HG03558 (cell line): Measurements from ENCODE around the gene ALDH8A1.

Experiments used
- ATAC-seq: cut with Tn5 transposase; IDR thresholded peaks from one replicate; pipeline ENCODE4 v1.9.1; 2021; ENCODE audit warnings: moderate number of reproducible peaks; ENCODE audit not compliant: unreplicated experiment; ENCODE audit errors: extremely low read depth

The ALDH8A1 gene

GRCh38 chr6:134951494-134952263 is 1.8 kb upstream of the ALDH8A1 start:
- no peak for ATAC-seq

DNA sequence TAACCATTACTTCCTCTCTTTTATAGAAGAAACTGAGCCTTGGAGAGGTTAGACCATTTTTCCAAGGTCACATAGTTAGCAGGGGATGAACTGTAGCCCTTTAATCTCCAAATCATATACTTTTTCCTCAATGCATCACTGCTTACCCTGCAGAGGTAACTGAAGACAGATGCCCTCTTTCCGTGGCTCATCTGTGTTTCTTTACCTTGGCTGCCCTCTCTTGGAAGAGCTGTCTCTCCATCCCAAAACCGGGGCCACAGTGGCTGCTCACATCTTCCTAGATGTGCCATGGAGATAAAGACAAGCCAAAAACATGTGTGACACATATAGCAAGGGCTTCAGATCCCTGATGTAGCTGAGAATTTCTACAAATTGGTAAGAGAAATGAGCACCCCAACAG is 581 bp upstream of the ALDH8A1 start:
- ATAC-seq = no peak

GRCh38 chr6:134948691-134949090 is 1.2 kb downstream of the ALDH8A1 start:
- no peak for ATAC-seq

- ATAC-seq = no peak
Measured at GRCh38 chr6:134948142-134948541, 1.8 kb downstream of the ALDH8A1 start.

DNA sequence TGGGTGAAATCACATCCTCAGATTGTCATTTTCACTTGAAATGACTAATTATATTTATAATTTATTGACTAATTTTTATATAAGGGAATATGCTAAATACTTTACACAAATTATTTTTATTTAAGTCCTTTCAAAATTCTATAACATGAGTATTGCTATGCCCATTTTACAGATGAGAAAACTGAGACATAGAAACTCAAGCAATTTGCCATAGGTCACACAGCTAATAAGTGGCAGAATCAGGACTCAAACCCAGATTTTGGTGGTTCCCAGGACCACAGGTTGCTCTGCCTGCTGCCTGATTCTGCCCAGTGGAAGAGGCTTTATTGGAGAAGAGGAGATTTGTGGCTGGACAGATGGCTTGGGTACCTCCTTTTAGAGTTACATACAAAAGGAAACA is 4.9 kb downstream of the ALDH8A1 start:
- ATAC-seq = no peak

GRCh38 chr6:134943522-134944111 is 6.3 kb downstream of the ALDH8A1 start:
- no peak for ATAC-seq

DNA sequence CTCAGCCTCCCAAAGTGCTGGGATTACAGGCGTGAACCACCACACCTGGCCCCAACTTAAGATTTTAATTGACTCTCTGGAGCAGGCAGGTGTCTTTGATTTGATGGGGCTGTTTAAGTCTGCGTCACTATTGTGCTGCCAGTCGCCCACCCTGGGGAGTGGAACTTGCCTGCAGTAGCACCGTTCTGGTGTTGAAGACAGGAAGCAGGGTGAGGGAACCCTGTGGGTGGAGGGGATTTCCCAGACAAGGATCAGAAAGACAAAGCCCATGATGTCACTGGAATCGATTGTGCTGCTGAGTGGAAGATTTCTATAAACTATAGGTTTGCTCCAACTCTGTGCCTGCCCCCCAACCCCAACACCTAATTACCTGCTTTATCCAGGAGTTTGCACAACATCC is 11.0 kb downstream of the ALDH8A1 start:
- no peak for ATAC-seq

DNA sequence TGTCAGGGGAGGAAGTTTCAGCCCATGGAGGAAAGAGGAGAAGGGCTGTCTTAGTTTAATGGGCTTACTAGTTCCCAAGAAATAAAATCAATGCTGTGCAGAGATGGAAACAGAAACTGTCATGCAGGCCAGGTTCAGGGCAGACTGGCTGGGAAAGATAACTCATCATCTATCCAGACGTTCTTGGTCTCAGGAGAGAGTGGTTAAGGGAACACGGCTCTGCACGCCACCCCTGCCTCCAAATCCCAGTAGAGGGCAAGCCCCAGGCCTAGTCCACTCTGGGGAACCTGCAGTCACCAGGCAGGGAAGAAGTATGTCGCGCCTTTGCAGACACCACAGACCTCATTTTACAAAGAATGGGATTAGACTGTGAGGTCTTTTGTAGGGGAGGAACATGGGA is 12.5 kb downstream of the ALDH8A1 start:
- no peak for ATAC-seq

- ATAC-seq = no peak
Measured at GRCh38 chr6:134936931-134937330, 13.0 kb downstream of the ALDH8A1 start.

DNA sequence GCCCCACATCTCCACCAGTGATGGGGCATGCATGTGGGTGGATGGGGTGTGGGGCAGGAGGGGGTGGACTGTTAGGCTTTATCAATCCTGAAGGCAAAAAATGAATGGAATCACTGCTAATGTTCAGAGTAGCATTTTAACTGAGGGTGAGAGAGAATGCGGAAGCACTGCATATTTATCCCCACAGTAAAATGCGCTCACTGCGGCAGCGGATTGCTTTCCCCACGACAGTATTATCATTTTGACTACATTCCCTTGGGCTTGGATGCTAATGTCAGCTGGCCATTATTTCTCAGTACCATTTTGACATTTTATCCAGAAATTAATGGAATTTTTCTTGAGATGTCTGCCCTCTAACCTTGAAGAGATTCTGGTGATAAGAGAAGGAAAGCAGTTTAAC is 13.4 kb downstream of the ALDH8A1 start:
- ATAC-seq = no peak

DNA sequence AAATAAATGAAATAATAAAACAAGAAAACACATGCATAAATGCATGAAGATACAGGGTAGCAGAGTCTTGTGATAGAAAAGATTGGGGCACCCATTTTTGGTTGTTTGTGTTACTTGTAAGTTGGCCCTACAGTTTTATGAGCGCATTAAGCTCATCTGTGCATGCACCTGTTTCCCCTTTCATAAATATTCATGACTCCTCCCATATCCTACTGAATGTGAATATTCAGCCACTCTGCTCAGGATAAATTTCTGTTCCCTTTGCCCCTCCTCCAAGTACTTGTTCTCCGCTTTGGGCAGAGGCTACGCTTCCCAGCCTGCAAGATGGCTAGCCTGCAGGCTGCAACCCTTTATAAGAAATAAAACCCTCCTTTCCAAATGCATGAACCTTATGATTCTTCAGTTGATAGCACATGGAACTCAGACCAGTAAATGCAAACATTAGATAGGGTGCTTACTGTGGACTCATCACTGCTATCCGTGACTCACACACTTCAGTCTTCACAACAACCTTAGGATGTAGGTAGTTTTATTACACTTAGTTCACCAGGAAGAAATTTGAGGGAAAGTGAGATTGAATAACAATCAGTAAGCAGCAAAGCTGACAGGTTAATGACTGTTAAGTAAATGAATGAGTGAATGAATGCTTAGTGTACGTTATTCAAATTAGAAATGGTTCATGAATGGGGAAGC is 15.0 kb downstream of the ALDH8A1 start:
- ATAC-seq = no peak

DNA sequence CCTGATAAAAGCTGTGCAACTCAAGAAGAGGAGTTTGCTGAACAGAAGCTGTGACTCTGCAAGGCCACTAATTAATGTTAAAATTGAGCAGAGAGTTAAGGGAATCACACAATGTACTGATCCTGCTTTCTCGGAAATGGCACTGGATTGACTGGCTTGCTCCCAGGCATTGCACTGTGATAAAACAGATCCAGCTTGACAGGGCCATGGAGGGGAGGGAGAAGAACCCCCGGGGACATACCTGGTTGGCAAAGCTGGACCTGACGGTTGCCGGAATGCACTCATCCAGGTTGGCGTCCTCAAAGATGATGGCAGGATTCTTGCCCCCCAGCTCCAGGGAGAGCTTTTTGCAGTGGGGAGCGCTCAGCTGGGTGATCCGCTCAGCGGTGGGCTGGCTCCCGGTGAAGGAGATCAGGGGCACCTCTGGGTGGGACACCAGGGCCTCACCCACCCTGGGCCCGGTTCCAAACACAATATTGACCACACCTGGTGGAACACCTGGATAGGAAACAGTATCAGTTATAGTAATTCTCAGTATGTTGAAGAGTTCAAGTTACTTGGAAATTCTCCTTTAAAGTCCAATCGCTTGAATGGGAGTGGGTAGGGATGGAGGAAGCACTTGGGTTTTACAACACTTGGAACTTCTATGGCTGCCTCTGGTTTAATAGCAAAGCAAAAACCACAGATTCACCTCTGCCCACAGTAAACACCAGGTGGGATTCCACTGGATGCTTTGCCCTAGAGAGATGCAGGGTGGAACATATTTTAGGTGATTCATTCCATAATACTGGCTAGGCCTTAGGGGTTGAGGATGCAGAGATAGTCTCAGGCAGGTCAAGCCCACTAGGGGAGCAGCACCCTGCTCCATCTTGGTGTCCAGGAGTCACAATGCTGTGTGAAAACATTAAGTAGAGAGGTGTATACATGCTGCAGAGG is 17.1 kb downstream of the ALDH8A1 start:
- ATAC-seq = no peak

GRCh38 chr6:134932098-134932497 is 17.8 kb downstream of the ALDH8A1 start:
- ATAC-seq = no peak

GRCh38 chr6:134930463-134930862 is 19.4 kb downstream of the ALDH8A1 start:
- ATAC-seq = no peak

DNA sequence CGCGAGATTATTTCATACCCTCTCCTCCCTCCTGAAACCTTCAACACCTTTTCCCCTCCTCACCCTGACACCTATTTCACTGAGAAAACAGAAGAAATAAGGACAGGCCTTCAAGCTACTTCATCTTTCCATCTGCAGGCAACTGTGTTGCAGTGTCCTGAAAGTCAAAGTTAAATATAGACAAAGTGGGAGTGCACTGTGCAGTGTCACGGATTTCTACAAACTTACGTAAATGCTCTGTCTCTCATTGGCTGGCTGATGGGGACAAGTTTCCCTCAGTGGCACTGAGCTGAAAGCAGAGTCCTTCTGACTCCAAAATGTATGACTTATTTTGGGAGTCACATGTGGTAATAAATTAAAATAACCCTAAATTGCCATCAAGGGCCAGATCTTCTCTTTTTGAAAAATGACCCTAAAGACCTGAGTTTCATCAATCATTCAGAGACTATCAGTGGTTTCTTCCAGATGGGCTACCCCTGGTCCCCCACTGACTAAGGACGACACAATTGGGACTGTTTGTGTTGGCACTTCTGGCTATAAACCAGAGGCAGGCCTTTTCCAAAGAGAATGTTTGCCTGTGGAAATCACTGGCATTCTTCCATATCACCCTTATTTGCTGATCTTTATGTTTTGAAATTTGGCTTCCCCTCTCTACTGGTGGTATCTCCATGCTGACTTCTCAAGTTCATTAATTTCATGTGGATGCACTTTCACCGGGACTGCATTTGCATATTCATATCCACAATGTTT is 21.6 kb downstream of the ALDH8A1 start:
- ATAC-seq = no peak

DNA sequence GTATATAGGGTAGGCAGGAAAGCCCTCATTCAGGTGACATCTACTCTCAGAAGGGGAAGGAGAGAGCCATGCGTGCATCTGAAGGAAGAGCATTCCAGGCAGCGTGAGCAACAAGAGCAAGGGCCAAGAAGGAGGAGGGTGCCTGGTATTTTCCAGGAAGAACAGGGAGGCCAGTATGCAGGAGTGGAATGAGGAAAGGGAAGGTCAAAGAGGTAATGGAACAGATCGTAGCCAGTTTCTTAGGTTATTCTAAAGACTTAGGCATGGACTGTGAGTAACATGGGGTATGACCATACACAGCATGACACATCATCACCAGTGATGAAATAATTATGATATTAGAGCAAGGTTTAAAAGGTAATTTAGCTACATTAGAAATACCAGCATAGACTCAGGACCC is 24.1 kb downstream of the ALDH8A1 start:
- ATAC-seq = no peak

DNA sequence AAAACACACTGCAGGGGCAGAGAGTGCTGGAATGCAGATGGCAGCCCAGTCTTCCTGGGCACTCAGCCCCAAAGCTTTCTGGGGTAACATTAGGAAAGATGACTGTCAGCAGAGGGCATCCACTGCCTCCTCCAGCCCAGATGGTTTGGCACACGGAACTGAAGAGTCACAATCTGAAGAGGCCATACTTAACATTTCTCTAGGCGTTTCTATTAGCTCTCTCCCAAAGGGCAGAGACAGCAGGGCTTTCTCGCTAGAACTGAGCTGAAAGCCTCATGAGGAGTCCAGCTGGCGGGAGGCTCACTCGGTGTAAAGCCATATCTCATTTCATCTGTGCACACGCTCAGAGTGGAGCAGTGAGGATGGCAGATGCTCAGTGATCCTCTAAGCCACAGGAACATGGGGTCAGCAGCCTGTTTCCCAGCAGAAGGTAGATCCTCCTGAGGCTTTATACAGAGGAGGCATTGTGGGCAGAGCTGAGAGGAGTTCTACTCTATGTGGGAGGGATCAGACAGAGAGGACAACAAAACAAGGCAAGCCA is 28.1 kb downstream of the ALDH8A1 start:
- no peak for ATAC-seq

- ATAC-seq = no peak
Measured at GRCh38 chr6:134921276-134921675, 28.6 kb downstream of the ALDH8A1 start.

DNA sequence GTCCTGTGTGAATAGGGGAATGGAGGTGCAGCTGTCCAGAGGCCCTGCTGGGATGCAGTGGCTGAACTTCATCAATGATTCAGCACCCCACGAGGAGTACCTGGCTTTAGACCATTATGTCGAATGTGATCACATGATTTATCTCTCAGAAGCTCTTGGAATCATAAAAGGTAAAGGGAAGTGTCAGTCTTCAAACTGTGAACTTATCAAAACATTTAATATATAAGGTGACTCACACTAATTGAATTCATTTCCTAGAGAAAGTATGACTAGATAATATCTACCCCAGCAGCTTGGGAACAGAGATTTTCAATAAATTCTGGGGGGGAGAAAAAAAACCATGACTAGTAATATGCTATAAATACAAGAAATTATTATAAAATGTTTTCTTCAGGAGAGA is 29.5 kb downstream of the ALDH8A1 start:
- no peak for ATAC-seq
